ENCODE data around the gene GRN.
"Not testable (repeated sequence)": the region's sequence is repeated elsewhere in the genome, so short reads cannot be mapped to it uniquely, and the experiment has no call there.

The GRN gene

GRCh38 chr17:44321246-44322120 is 23.6 kb upstream of the GRN start:
- DNase-seq = no peak

DNA sequence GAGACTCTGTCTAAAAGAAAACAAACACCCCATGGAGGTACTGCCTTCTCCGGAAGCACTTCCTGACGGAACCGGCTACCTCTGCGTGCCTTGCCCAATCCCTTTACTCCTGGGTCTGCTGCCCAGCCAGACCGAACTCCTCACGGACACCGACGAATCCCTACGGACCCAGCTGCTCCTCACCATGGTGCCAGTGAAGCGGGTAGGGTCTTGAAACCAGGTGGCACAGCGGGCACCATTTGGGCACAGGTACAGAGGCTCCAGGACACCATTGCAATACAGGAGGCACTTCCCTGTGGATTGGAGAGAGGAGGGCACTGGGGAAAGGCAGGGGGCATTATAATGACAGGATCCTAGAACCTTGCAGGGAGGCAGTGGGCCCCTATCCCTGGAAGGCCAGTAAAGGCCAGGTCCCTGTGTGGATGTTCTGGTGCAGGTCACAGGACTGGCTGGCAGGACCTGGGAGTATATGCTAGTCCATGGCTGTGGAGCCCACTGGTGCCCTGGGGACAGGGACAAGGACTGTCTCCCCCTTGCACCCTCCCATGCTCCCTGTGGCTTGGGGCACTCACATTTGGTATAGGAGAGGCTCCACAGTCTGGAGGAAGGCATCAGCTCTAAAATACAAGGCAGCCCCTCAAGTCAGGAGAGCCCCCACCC is 22.7 kb upstream of the GRN start:
- no peak for DNase-seq

- DNase-seq = no peak
Observed at GRCh38 chr17:44323359-44324091, 21.6 kb upstream of the GRN start.

DNA sequence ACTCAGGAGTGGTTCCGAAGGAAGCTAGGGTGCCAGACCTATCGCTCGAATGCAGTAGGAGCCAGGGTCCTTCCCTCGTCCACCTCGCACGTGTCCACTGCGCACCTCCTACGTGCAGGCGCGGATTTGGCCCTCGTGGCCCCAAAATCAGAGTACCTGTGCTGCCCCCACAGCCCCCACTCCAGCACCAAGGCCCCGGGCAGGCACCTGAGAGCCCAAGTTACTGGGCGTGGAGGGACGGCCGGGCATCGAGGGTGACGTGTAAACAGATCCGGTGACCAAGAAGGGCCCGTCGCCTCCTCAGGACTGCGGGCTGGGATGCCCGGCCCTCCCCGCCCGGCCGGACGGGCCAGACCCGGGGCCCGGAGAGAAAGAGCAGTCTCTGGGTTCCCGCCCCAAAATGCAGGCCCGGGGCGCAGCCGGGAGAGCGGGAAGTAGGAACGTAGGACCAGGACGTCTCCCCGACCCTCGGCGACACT is 21.0 kb upstream of the GRN start:
- no peak for DNase-seq

DNA sequence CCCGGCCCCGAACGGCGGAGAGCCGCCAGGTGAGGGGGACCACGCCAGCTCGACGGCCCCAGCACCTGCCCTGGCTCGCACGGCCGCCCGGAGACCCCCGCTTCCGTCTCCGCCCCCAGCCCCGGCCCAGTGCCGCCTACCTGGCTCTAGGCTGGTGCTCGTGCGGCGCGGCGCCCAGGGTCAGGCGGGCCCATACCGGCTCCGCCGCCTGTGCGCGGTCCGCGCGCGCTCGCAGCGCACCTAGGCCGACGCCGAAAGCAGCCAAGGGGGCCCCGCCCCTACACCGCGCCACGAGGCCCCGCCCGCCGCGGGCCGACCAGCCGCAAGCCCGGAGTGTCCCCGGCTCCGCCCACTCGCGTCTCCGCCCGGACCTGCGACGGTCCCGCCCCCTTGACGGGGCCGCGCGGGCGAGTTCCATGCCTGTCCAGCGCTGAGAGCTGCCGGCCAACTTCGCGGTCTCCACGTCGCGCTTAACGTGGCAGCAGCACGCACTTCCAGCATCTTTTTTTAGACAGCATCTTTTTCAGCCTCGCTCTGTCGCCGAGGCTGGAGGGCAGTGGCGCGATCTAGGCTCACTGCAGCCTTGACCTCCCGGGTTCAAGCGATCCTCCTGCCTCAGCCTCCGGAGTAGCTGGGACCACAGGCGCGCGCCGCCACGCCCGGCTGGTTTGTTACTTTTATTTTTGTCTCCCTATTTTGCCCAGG is 20.4 kb upstream of the GRN start, which contains the start of gene SLC25A39:
Gene SLC25A39 (minus strand): TSS at position 253 of the 705 bp plus-strand sequence. CDS start 1,261 bp downstream, outside the sequence.
- peak; percentile 93 for DNase-seq

DNA sequence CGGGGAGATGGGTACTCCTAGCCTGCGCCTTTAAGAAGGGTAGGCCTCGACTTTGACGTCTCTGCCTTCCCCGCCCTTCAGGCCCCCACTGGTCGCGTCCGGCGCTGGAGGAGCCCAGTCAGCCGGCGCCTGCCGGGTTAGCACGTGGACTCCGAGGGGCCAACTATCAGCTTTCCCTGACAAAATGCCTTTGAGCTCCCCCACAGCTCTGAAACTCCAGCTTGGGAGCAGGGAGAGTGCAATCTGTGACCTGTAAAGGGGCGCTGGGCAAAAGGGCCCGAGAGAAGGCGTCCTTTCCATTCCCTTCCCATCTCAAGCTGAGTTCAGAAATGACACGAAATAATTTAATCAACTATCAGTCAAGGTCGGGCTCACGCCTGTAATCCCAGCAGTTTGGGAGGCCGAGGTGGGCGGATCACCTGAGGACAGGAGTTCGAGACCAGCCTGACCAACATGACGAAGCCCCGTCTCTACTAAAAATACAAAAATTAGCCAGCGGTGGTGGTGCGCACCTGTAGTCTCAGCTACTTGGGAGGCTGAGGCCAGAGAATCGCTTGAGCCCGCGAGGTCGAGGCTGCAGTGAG is 18.1 kb upstream of the GRN start:
- DNase-seq = peak; percentile 91

DNA sequence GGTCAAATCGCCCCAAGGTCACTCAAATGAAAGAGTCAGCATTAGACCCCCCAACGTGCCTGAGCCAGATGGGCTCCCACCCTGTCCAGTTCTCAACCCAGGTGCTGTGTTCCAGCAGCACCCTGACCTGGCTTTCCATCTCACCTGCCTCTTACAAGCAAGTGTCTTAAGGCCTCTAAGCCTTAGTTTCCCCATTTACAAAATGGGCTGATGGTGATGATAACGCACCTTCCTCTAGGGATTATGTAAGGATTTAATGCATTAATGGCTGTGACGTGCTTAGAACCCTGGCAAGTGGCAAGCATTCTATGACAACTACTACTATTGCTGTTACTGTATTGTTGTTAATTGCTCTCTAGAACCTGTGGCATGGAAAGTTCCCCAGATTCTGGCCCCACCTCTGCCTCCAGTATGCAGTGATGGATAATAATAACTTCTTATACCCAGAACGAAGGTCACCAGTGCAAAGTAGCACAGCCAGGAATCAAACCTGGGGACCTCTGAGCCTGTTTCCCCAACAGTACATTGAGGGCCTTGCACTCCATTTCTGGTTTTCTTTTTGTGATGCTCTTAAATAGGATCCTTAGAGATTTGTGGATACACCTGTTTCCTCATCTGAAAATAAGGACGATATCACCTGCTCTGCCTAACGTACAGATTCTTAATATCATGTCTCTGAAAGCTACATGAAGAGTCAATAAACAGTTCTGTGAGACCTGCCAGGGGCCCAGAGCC is 17.2 kb upstream of the GRN start:
- no peak for DNase-seq

DNA sequence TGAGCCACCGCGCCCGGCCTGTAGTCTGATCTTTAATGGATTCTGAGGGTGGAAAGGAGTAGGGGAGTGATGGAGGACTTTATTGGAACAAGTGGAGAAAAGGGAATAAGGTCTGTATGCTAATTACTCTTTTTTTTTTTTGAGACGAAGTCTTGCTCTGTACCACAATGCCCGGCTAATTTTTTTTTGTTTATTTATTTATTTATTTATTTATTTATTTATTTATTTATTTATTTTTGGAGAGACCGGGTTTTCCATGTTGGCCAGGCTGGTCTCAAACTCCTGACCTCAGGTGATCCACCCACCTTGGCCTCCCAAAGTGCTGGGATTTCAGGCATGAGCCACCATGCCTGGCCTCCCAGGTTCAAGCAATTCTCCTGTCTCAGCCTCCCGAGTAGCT is 15.6 kb upstream of the GRN start:
- DNase-seq = not testable (repeated sequence)

DNA sequence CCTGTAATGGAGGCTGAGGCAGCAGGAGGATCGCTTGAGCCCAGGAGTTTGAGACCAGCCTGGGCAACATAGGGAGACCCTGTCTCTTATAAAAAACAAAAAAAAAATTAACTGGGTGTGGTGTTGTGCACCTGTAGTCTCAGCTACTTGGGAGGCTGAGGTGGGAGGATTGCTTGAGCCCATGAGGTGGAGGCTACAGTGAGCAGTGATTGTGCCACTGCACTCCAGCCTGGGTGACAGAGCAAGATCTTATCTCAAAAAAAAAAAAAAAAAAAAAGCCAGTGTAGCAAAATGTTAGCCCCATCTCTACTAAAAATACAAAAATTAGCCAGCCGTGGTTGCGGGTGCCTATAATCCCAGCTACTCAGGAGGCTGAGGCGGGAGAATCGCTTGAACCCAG is 14.8 kb upstream of the GRN start:
- DNase-seq = not testable (repeated sequence)

DNA sequence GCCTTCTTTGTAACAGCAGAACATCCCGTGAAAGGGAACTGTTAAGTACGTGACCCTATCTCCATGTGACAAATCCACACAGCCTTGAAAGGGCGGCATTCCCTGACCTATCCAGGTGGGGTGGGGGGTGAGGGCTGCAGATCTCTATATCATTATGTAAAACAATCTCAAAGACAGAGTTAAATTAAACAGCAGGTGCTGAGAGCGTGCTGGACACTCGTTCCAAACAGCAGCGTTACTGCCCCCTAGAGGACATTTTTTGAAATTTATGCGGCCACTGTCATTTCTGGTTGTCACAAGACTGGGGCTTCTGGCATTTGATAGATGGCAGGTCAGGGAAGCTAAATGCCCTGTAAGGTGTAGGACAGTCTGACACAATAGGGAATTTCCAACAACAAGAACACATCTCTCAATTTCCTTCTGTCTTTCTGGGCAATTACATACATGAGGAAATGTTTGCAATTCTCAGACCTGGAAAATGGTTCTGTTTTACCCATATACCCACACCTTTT is 13.8 kb upstream of the GRN start:
- DNase-seq = peak; percentile 43

DNA sequence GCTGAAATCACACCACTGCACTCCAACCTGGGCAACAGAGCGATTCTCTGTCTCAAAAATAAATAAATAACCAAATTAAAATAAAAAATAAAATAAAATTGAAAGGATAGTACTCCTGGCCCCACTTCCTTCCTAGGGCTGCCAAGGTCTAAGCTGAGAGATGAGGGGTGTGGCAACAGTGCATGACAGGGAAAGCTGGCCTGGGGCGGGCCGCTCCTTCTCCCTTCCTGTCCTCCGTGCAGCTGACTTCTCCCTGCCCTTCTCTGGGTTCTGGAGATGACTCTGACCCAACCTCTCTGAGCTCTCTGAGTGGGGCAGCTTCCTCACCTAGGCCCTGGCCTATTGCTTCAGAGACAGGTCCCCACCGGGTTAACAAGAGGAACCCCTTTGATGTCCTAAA is 11.7 kb upstream of the GRN start:
- no peak for DNase-seq

- DNase-seq = no peak
Observed at GRCh38 chr17:44334315-44334714, 10.8 kb upstream of the GRN start.

- no peak for DNase-seq
Observed at GRCh38 chr17:44334727-44335126, 10.4 kb upstream of the GRN start.

- no peak for DNase-seq
Observed at GRCh38 chr17:44335564-44335963, 9.5 kb upstream of the GRN start.

- no peak for DNase-seq
Observed at GRCh38 chr17:44335968-44336367, 9.1 kb upstream of the GRN start.

DNA sequence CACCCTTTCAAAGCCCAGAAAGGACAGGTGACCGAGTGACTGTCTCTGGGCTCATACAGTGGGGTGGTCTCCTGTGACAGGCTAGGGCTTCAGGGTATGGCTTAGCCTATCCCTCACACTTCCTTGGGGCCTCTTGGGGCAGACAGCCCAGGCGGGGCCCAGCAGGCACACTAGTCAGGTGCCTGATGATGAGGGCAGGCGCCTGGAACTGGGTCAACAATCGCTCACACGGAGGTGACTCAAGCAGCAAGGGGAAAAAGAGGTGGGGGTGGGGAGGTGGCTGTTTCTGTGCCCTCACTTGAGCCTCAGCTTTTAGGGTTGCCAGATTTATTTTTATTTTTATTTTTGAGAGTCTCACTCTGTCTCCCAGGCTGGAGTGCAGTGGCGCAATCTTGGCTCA is 6.4 kb upstream of the GRN start:
- no peak for DNase-seq

- DNase-seq = not testable (repeated sequence)
Observed at GRCh38 chr17:44340553-44340952, 4.5 kb upstream of the GRN start.

DNA sequence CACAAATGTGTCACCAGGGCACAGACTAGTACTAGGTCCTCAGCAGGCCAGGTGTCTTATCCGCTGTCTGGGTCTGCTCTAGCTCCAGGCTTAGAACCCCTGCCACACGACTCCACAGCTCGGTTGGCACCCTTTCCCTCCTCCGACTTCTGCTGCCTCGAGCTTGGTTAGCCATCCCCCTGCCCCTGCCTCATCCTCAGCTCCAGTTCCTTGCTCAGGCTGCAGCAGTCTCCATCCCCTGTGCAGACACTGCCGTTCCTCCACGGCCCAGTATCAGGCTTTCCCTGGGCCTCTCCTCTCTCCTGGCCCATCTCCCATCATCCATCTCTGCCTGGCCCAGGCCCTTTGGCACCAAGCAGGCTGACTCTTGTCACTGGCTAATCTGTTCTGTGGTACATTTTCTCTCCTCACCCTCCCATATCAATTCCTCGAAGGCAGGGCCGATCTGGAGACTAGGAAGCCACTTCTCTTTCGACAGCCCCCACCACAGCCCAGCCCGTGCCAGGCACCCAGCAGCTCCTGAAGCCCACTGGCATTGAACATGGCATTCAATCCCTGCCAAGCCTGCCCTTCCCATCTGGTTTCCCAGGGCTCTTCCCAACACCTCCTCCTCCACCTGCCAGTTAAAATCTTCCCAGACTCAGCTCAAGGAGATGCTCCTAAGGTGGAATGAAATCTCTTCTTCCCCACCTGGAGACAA is 1.4 kb upstream of the GRN start:
- no peak for DNase-seq

GRCh38 chr17:44345454-44346026 is 438 bp downstream of the GRN start:
- DNase-seq = peak; percentile 28

Data from T1000 (cell line).